SK-N-SH (cell line): ENCODE measurements around the gene EIF5A. TPM values are rescaled to one million over a fixed set of nuclear protein-coding genes. Genes with fewer than 3 reads are reported as not detected.

Experiments
- CTCF ChIA-PET: fragments of 300-600, 350-600 bp; formaldehyde crosslinking; extraction: SDS; loops from one replicate; lab custom pipeline; 2021; lab: Yijun Ruan, JAX
- POLR2A ChIA-PET: fragments of 350-600 bp; sonication (Branson Sonifier 250); formaldehyde crosslinking; extraction: SDS; loops from one replicate; lab custom pipeline; 2020; ENCODE audit warnings: antibody characterized with exemption, inconsistent platforms; lab: Yijun Ruan, JAX
- DNase-seq: peaks from one replicate; pipeline ENCODE4 v3.0.0; 2012
- H2AFZ ChIP-seq: fragments of 200-600 bp; sonication (generic); 2 replicates; pipeline ENCODE4 v1.8.1; 2016; ENCODE audit warnings: antibody characterized with exemption, mild to moderate bottlenecking, low read depth
- H3F3A ChIP-seq: fragments of 200-600 bp; sonication (generic); replicated peaks from 2 replicates; pipeline ENCODE3; 2016; ENCODE audit warnings: antibody characterized with exemption, mild to moderate bottlenecking; ENCODE audit not compliant: insufficient read depth
- H3K27ac ChIP-seq, 2 experiments: fragments of 200-500 bp in 1 of 2; fragments of 200-600 bp in 1 of 2; sonication (Bioruptor generic) in 1 of 2; sonication (generic), shearing (Covaris generic) in 1 of 2; 2 replicates each; pipeline versions ENCODE4 v1.5.1 to v1.6.1; 2014 to 2016; ENCODE audit warnings: low read depth in 2 of 2, inconsistent platforms in 1 of 2, low read length in 1 of 2, mild to moderate bottlenecking in 1 of 2, mixed read lengths in 1 of 2
- H3K27me3 ChIP-seq: fragments of 200-600 bp; sonication (generic), shearing (Covaris generic); 2 replicates; pipeline ENCODE4 v1.6.1; 2016; ENCODE audit warnings: mixed run types; ENCODE audit not compliant: insufficient read depth
- H3K36me3 ChIP-seq, 2 experiments: fragments of 200-500 bp in 1 of 2; fragments of 200-600 bp in 1 of 2; sonication (Bioruptor generic) in 1 of 2; sonication (generic) in 1 of 2; replicated peaks in 1 of 2; 2 replicates each; pipeline versions ENCODE3 to v1.5.1; 2014 to 2016; ENCODE audit warnings: low read length in 1 of 2, mild to moderate bottlenecking in 1 of 2; ENCODE audit not compliant: insufficient read depth in 2 of 2, control insufficient read depth in 1 of 2
- H3K4me1 ChIP-seq, 2 experiments: fragments of 200-500 bp in 1 of 2; fragments of 200-600 bp in 1 of 2; sonication (Bioruptor generic) in 1 of 2; sonication (generic), shearing (Covaris generic) in 1 of 2; 2 replicates each; pipeline versions ENCODE4 v1.5.1 to v1.6.1; 2014 to 2016; ENCODE audit warnings: low read depth in 1 of 2, low read length in 1 of 2, mixed run types in 1 of 2; ENCODE audit not compliant: insufficient read depth in 2 of 2, control insufficient read depth in 1 of 2
- H3K4me2 ChIP-seq: fragments of 200-600 bp; sonication (generic), shearing (Covaris generic); 2 replicates; pipeline ENCODE4 v1.6.1; 2017; ENCODE audit warnings: mixed run types
- H3K4me3 ChIP-seq, 2 experiments: fragments of 200-500 bp in 1 of 2; fragments of 200-600 bp in 1 of 2; sonication (Bioruptor generic) in 1 of 2; sonication (generic), shearing (Covaris generic) in 1 of 2; 2 replicates each; pipeline versions ENCODE4 v1.5.1 to v1.8.1; 2014 to 2016; ENCODE audit warnings: low read depth in 2 of 2, inconsistent platforms in 1 of 2, low read length in 1 of 2, mild to moderate bottlenecking in 1 of 2, mixed read lengths in 1 of 2, moderate library complexity in 1 of 2
- H3K79me2 ChIP-seq: fragments of 200-600 bp; sonication (generic); 2 replicates; pipeline ENCODE4 v1.8.1; 2017; ENCODE audit warnings: mild to moderate bottlenecking; ENCODE audit not compliant: insufficient read depth
- H3K9ac ChIP-seq: fragments of 200-600 bp; sonication (generic); 2 replicates; pipeline ENCODE4 v1.6.1; 2017; ENCODE audit warnings: mixed run types
- H3K9me2 ChIP-seq: fragments of 200-600 bp; sonication (generic); 2 replicates; pipeline ENCODE4 v1.6.1; 2017; ENCODE audit warnings: mixed run types
- H3K9me3 ChIP-seq: fragments of 200-600 bp; sonication (generic); 2 replicates; pipeline ENCODE4 v1.6.1; 2017; ENCODE audit warnings: mixed run types, mild to moderate bottlenecking, moderate library complexity
- H4K20me1 ChIP-seq: fragments of 200-600 bp; sonication (generic); 2 replicates; pipeline ENCODE4 v1.6.1; 2017; ENCODE audit warnings: mild to moderate bottlenecking, mixed run types; ENCODE audit not compliant: insufficient read depth
- CHD2 ChIP-seq: fragments of 150-350 bp; IDR thresholded peaks from 2 replicates; pipeline ENCODE4 v1.6.1; 2018; ENCODE audit warnings: low read length; ENCODE audit not compliant: partially characterized antibody
- ELF1 ChIP-seq: IDR thresholded peaks from 2 replicates; pipeline ENCODE4 v1.4.0; 2012
- GABPA ChIP-seq: IDR thresholded peaks from 2 replicates; pipeline ENCODE4 v1.4.0; 2012; ENCODE audit warnings: low read depth, mild to moderate bottlenecking
- GATA2 ChIP-seq: sonication (generic); formaldehyde crosslinking; IDR thresholded peaks from 2 replicates; pipeline ENCODE4 v1.5.0; 2020; ENCODE audit warnings: mild to moderate bottlenecking, missing genetic modification reagents
- NFIC ChIP-seq: IDR thresholded peaks from 2 replicates; pipeline ENCODE4 v1.4.0; 2012; ENCODE audit warnings: borderline replicate concordance
- RCOR1 ChIP-seq: fragments of 150-350 bp; IDR thresholded peaks from 2 replicates; pipeline ENCODE4 v1.6.1; 2017; ENCODE audit warnings: antibody characterized with exemption, low read length
- REST ChIP-seq: IDR thresholded peaks from 2 replicates; pipeline ENCODE4 v1.6.1; 2012; ENCODE audit warnings: mild to moderate bottlenecking, low read depth, low read length, moderate library complexity
- RXRA ChIP-seq: IDR thresholded peaks from 2 replicates; pipeline ENCODE4 v1.4.0; 2012; ENCODE audit warnings: low read depth, mild to moderate bottlenecking, borderline replicate concordance
- SIN3A ChIP-seq: IDR thresholded peaks from 2 replicates; pipeline ENCODE4 v1.6.1; 2012; ENCODE audit warnings: low read depth, mild to moderate bottlenecking, low read length, moderate library complexity, borderline replicate concordance
- SMC3 ChIP-seq: IDR thresholded peaks from 2 replicates; pipeline ENCODE4 v1.6.1; 2012; ENCODE audit warnings: low read depth, low read length, improper control_type of control experiment
- TAF1 ChIP-seq: IDR thresholded peaks from 2 replicates; pipeline ENCODE4 v1.6.1; 2012; ENCODE audit warnings: low read depth, mild to moderate bottlenecking, low read length, moderate library complexity, borderline replicate concordance
- TCF12 ChIP-seq: IDR thresholded peaks from 2 replicates; pipeline ENCODE4 v1.4.0; 2012
- YY1 ChIP-seq: IDR thresholded peaks from 2 replicates; pipeline ENCODE4 v1.4.0; 2012; ENCODE audit warnings: low read depth, mild to moderate bottlenecking
- WGBS: methylation state at CpG from one replicate; pipeline ENCODE4 v1.1.6; 2017; ENCODE audit warnings: low lambda C conversion rate; 5-methylcytosine and 5-hydroxymethylcytosine counted together
- polyA plus RNA-seq, 3 experiments: library from polyadenylated mRNA; depleted of rRNA; stranded (reverse); fragments of >200 nt; gene quantifications; 2 replicates each; pipeline ENCODE4 v1.2.3, GENCODE V29; 2012
- TF ChIP-seq, protein P1 (sequence below): fragments of 200-600 bp; sonication (generic); IDR thresholded peaks from 2 replicates; pipeline ENCODE4 v1.6.1; 2017; ENCODE audit warnings: antibody characterized with exemption, mild to moderate bottlenecking, moderate library complexity
- TF ChIP-seq, protein P2 (sequence below): IDR thresholded peaks from 2 replicates; pipeline ENCODE4 v1.4.0; 2012; ENCODE audit warnings: low read depth, borderline replicate concordance

The EIF5A gene
- polyA plus RNA-seq, 1 of the 3 experiments (the other 2 are of a cell fraction): 971 TPM

DNA sequence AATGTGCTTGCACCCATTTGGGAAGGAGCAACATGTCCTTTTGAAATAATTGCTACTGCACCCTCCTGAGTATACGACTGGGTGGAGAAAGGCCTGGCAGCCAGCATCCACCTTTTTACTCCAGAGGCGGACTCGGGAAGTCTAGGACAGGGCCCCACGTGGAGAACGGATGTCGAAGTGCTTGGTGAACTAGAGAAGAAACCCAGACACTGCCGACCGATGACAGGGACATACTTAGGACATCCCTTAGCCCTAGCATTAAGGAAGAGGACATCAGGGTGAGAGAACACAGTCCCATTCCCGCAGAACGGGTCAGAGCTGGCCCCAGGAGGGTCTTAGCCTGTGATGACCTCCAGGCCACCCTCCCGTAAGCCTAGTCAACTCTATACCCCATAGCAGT is 16.7 kb upstream of the EIF5A start:
- H3K27me3 ChIP-seq: peaks cover 30% of the 10 kb centered on the region; the same call in 1 of the 2 replicates
- no peaks in the 10 kb centered on the region for H3K79me2 ChIP-seq
- H3F3A ChIP-seq: peaks cover 10% of the 10 kb centered on the region
- ChIA-PET CTCF (interaction anchor here (3.5 kb wide), 1 partner anchor 9 kb away, joined by 34 read pairs; the partner anchor contains the start of gene SLC2A4), POLR2A (no interaction called here)
- no peak overlapping the region for H3K4me3 ChIP-seq
- no peaks in the 10 kb centered on the region for H3K9me2 ChIP-seq
- H4K20me1 ChIP-seq: no peaks in the 10 kb centered on the region
- H3K4me2 ChIP-seq: no peak overlapping the region
- no peak overlapping the region for H2AFZ ChIP-seq
- peaks cover 0 to 6% of the 10 kb centered on the region in 2 experiments; a peak in 1 of 4 replicates for H3K4me1 ChIP-seq
- no peak for DNase-seq
- no peaks in the 10 kb centered on the region for H3K36me3 ChIP-seq
- WGBS: 56% methylated on average over 9 of the region's 11 CpGs
- no peak overlapping the region for H3K9ac ChIP-seq
- no peaks in the 10 kb centered on the region for H3K9me3 ChIP-seq
- H3K27ac ChIP-seq: no peak overlapping the region
- no peak for TF ChIP-seq GABPA
- no peak for TF ChIP-seq SIN3A
- no peak for TF ChIP-seq NFIC
- no peak for TF ChIP-seq CHD2
- TF ChIP-seq RCOR1: no peak
- TF ChIP-seq YY1: no peak
- TF ChIP-seq TAF1: no peak
- TF ChIP-seq, protein P1, sequence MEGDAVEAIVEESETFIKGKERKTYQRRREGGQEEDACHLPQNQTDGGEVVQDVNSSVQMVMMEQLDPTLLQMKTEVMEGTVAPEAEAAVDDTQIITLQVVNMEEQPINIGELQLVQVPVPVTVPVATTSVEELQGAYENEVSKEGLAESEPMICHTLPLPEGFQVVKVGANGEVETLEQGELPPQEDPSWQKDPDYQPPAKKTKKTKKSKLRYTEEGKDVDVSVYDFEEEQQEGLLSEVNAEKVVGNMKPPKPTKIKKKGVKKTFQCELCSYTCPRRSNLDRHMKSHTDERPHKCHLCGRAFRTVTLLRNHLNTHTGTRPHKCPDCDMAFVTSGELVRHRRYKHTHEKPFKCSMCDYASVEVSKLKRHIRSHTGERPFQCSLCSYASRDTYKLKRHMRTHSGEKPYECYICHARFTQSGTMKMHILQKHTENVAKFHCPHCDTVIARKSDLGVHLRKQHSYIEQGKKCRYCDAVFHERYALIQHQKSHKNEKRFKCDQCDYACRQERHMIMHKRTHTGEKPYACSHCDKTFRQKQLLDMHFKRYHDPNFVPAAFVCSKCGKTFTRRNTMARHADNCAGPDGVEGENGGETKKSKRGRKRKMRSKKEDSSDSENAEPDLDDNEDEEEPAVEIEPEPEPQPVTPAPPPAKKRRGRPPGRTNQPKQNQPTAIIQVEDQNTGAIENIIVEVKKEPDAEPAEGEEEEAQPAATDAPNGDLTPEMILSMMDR: no peak
- TF ChIP-seq, protein P2, sequence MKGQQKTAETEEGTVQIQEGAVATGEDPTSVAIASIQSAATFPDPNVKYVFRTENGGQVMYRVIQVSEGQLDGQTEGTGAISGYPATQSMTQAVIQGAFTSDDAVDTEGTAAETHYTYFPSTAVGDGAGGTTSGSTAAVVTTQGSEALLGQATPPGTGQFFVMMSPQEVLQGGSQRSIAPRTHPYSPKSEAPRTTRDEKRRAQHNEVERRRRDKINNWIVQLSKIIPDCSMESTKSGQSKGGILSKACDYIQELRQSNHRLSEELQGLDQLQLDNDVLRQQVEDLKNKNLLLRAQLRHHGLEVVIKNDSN: no peak
- TF ChIP-seq ELF1: no peak
- TF ChIP-seq RXRA: no peak
- no peak for TF ChIP-seq TCF12
- no peak for TF ChIP-seq SMC3
- no peak for TF ChIP-seq GATA2 (CRISPR knock-in tag)
- no peak for TF ChIP-seq REST
